Measurements from ENCODE around the gene DSCAML1.

Gene DSCAML1

GRCh38 chr11:117481885-117482284, 315.1 kb downstream of the DSCAML1 start:
- Histone ChIP-seq H3K27me3 (ENCODE audit: control insufficient read depth, insufficient read depth, low read length) (no peaks in the 10 kb centered on the region), H3K4me1 (ENCODE audit: control insufficient read depth, insufficient read depth, low read length) (no peaks in the 10 kb centered on the region), H3K36me3 (ENCODE audit: control insufficient read depth, insufficient read depth, low read length) (no peaks in the 10 kb centered on the region)

GRCh38 chr11:117481036-117481435, 316.0 kb downstream of the DSCAML1 start:
- H3K9ac ChIP-seq (ENCODE audit: low read depth, low read length), result no peak overlapping the region
- H3K4me1 ChIP-seq (ENCODE audit: control insufficient read depth, insufficient read depth, low read length), result no peaks in the 10 kb centered on the region
- H3K36me3 ChIP-seq (ENCODE audit: control insufficient read depth, insufficient read depth, low read length), result no peaks in the 10 kb centered on the region
- no peaks in the 10 kb centered on the region for H3K27me3 ChIP-seq (ENCODE audit: control insufficient read depth, insufficient read depth, low read length)
- no peaks in the 10 kb centered on the region for H3K9me3 ChIP-seq (ENCODE audit: control insufficient read depth, insufficient read depth, low read length)
- H3K4me3 ChIP-seq (ENCODE audit: low read depth, low read length), result no peak overlapping the region

More at GRCh38 chr11:117481885-117482284, 315.1 kb downstream of the DSCAML1 start:
- no peaks in the 10 kb centered on the region for H3K9me3 ChIP-seq (ENCODE audit: control insufficient read depth, insufficient read depth, low read length)
- H3K4me3 ChIP-seq (ENCODE audit: low read depth, low read length), result no peak overlapping the region
- no peak overlapping the region for H3K9ac ChIP-seq (ENCODE audit: low read depth, low read length)

- Histone ChIP-seq H3K9ac (ENCODE audit: low read depth, low read length) (no peak overlapping the region), H3K4me1 (ENCODE audit: control insufficient read depth, insufficient read depth, low read length) (no peaks in the 10 kb centered on the region), H3K9me3 (ENCODE audit: control insufficient read depth, insufficient read depth, low read length) (no peaks in the 10 kb centered on the region), H3K36me3 (ENCODE audit: control insufficient read depth, insufficient read depth, low read length) (no peaks in the 10 kb centered on the region), H3K4me3 (ENCODE audit: low read depth, low read length) (no peak overlapping the region), H3K27me3 (ENCODE audit: control insufficient read depth, insufficient read depth, low read length) (no peaks in the 10 kb centered on the region)
Measured at GRCh38 chr11:117480221-117480620, 316.8 kb downstream of the DSCAML1 start.

GRCh38 chr11:117479372-117479771, 317.6 kb downstream of the DSCAML1 start:
- Histone ChIP-seq H3K9ac (ENCODE audit: low read depth, low read length) (no peak overlapping the region), H3K4me3 (ENCODE audit: low read depth, low read length) (no peak overlapping the region), H3K36me3 (ENCODE audit: control insufficient read depth, insufficient read depth, low read length) (no peaks in the 10 kb centered on the region), H3K9me3 (ENCODE audit: control insufficient read depth, insufficient read depth, low read length) (no peaks in the 10 kb centered on the region), H3K27me3 (ENCODE audit: control insufficient read depth, insufficient read depth, low read length) (no peaks in the 10 kb centered on the region), H3K4me1 (ENCODE audit: control insufficient read depth, insufficient read depth, low read length) (no peaks in the 10 kb centered on the region)

- Histone ChIP-seq H3K27me3 (ENCODE audit: control insufficient read depth, insufficient read depth, low read length) (no peaks in the 10 kb centered on the region), H3K4me1 (ENCODE audit: control insufficient read depth, insufficient read depth, low read length) (no peaks in the 10 kb centered on the region), H3K4me3 (ENCODE audit: low read depth, low read length) (no peak overlapping the region), H3K9me3 (ENCODE audit: control insufficient read depth, insufficient read depth, low read length) (no peaks in the 10 kb centered on the region), H3K36me3 (ENCODE audit: control insufficient read depth, insufficient read depth, low read length) (no peaks in the 10 kb centered on the region), H3K9ac (ENCODE audit: low read depth, low read length) (no peak overlapping the region)
Measured at GRCh38 chr11:117478926-117479325, 318.1 kb downstream of the DSCAML1 start.

GRCh38 chr11:117478126-117478860, 318.7 kb downstream of the DSCAML1 start:
- no peaks in the 10 kb centered on the region for H3K9me3 ChIP-seq (ENCODE audit: control insufficient read depth, insufficient read depth, low read length)

GRCh38 chr11:117477721-117478120, 319.3 kb downstream of the DSCAML1 start:
- Histone ChIP-seq H3K4me3 (ENCODE audit: low read depth, low read length) (no peak overlapping the region), H3K36me3 (ENCODE audit: control insufficient read depth, insufficient read depth, low read length) (no peaks in the 10 kb centered on the region), H3K9ac (ENCODE audit: low read depth, low read length) (no peak overlapping the region), H3K27me3 (ENCODE audit: control insufficient read depth, insufficient read depth, low read length) (no peaks in the 10 kb centered on the region), H3K4me1 (ENCODE audit: control insufficient read depth, insufficient read depth, low read length) (peaks cover 4% of the 10 kb centered on the region), H3K9me3 (ENCODE audit: control insufficient read depth, insufficient read depth, low read length) (no peaks in the 10 kb centered on the region)

More at GRCh38 chr11:117478126-117478860, 318.7 kb downstream of the DSCAML1 start:
- H3K9ac ChIP-seq (ENCODE audit: low read depth, low read length), result no peak overlapping the region
- H3K4me3 ChIP-seq (ENCODE audit: low read depth, low read length), result no peak overlapping the region
- no peaks in the 10 kb centered on the region for H3K36me3 ChIP-seq (ENCODE audit: control insufficient read depth, insufficient read depth, low read length)
- H3K4me1 ChIP-seq (ENCODE audit: control insufficient read depth, insufficient read depth, low read length), result peaks cover 3% of the 10 kb centered on the region
- H3K27me3 ChIP-seq (ENCODE audit: control insufficient read depth, insufficient read depth, low read length), result no peaks in the 10 kb centered on the region

- H3K9ac ChIP-seq (ENCODE audit: low read depth, low read length), result no peak overlapping the region
- H3K9me3 ChIP-seq (ENCODE audit: control insufficient read depth, insufficient read depth, low read length), result no peaks in the 10 kb centered on the region
- no peak overlapping the region for H3K4me3 ChIP-seq (ENCODE audit: low read depth, low read length)
- H3K36me3 ChIP-seq (ENCODE audit: control insufficient read depth, insufficient read depth, low read length), result no peaks in the 10 kb centered on the region
- H3K27me3 ChIP-seq (ENCODE audit: control insufficient read depth, insufficient read depth, low read length), result no peaks in the 10 kb centered on the region
- H3K4me1 ChIP-seq (ENCODE audit: control insufficient read depth, insufficient read depth, low read length), result peaks cover 4% of the 10 kb centered on the region
Measured at GRCh38 chr11:117476531-117477142, 320.4 kb downstream of the DSCAML1 start.

- no peak overlapping the region for H3K4me3 ChIP-seq (ENCODE audit: low read depth, low read length)
- H3K9ac ChIP-seq (ENCODE audit: low read depth, low read length), result no peak overlapping the region
- no peaks in the 10 kb centered on the region for H3K36me3 ChIP-seq (ENCODE audit: control insufficient read depth, insufficient read depth, low read length)
- H3K4me1 ChIP-seq (ENCODE audit: control insufficient read depth, insufficient read depth, low read length), result peaks cover 4% of the 10 kb centered on the region
- H3K27me3 ChIP-seq (ENCODE audit: control insufficient read depth, insufficient read depth, low read length), result no peaks in the 10 kb centered on the region
- no peaks in the 10 kb centered on the region for H3K9me3 ChIP-seq (ENCODE audit: control insufficient read depth, insufficient read depth, low read length)
Measured at GRCh38 chr11:117475716-117476530, 321.1 kb downstream of the DSCAML1 start.

- peaks cover 4% of the 10 kb centered on the region for H3K4me1 ChIP-seq (ENCODE audit: control insufficient read depth, insufficient read depth, low read length)
- no peaks in the 10 kb centered on the region for H3K27me3 ChIP-seq (ENCODE audit: control insufficient read depth, insufficient read depth, low read length)
- H3K9ac ChIP-seq (ENCODE audit: low read depth, low read length), result no peak overlapping the region
- H3K9me3 ChIP-seq (ENCODE audit: control insufficient read depth, insufficient read depth, low read length), result no peaks in the 10 kb centered on the region
- no peaks in the 10 kb centered on the region for H3K36me3 ChIP-seq (ENCODE audit: control insufficient read depth, insufficient read depth, low read length)
- no peak overlapping the region for H3K4me3 ChIP-seq (ENCODE audit: low read depth, low read length)
Measured at GRCh38 chr11:117473481-117474091, 323.4 kb downstream of the DSCAML1 start.

- Histone ChIP-seq H3K27me3 (ENCODE audit: control insufficient read depth, insufficient read depth, low read length) (no peaks in the 10 kb centered on the region), H3K36me3 (ENCODE audit: control insufficient read depth, insufficient read depth, low read length) (no peaks in the 10 kb centered on the region)
Measured at GRCh38 chr11:117471776-117472175, 325.2 kb downstream of the DSCAML1 start.

More at GRCh38 chr11:117471776-117472175, 325.2 kb downstream of the DSCAML1 start:
- no peak overlapping the region for H3K4me3 ChIP-seq (ENCODE audit: low read depth, low read length)
- H3K4me1 ChIP-seq (ENCODE audit: control insufficient read depth, insufficient read depth, low read length), result peaks cover 4% of the 10 kb centered on the region
- no peaks in the 10 kb centered on the region for H3K9me3 ChIP-seq (ENCODE audit: control insufficient read depth, insufficient read depth, low read length)
- H3K9ac ChIP-seq (ENCODE audit: low read depth, low read length), result no peak overlapping the region

Data from iPS-15b (cell line).